Body of pancreas (tissue), 4 donors: Measurements from ENCODE around the gene LARP1B. TPM values are rescaled to one million over a fixed set of nuclear protein-coding genes. Genes with fewer than 3 reads are reported as not detected.
"Not testable (repeated sequence)": the region's sequence is repeated elsewhere in the genome, so short reads cannot be mapped to it uniquely, and the experiment has no call there.

Experiments
- ATAC-seq: fragments of 150-250 bp; one replicate; pipeline ENCODE4 v1.9.1; 2016
- DNase-seq, 4 donors: peaks; one replicate each; pipeline ENCODE4 v3.0.0-alpha.2; 2019
- H3K27ac ChIP-seq, 4 donors: fragments of 200-600 bp; sonication (generic); 1 replicate in 3 of 4; 2 replicates in 1 of 4; pipeline versions ENCODE4 v1.5.1 to v1.6.1; 2016 to 2019; ENCODE audit warnings: mild to moderate bottlenecking in 1 of 4, mixed read lengths in 1 of 4, moderate library complexity in 1 of 4
- H3K27me3 ChIP-seq, 2 donors: fragments of 200-600 bp; sonication (generic); one replicate each; pipeline ENCODE4 v1.6.0; 2016; ENCODE audit warnings: mild to moderate bottlenecking in 1 of 2
- H3K36me3 ChIP-seq, 2 donors: fragments of 200-600 bp; sonication (generic); replicated peaks in 1 of 2; 2 replicates each; pipeline ENCODE4 v1.5.1; 2016; ENCODE audit warnings: low read depth in 2 of 2; ENCODE audit not compliant: insufficient read depth in 1 of 2
- H3K4me1 ChIP-seq: fragments of 200-600 bp; sonication (generic); one replicate; pipeline ENCODE4 v1.6.0; 2016
- H3K4me3 ChIP-seq, 2 donors: fragments of 200-600 bp; sonication (generic); 1 replicate in 1 of 2; 2 replicates in 1 of 2; pipeline ENCODE4 v1.5.1; 2016 to 2019
- H3K9me3 ChIP-seq, 3 donors: fragments of 200-600 bp; sonication (generic); 1 replicate in 2 of 3; 2 replicates in 1 of 3; pipeline ENCODE4 v1.5.1; 2016
- CTCF ChIP-seq, 7 experiments: fragments of 450-650 bp in 4 of 7; fragments of 200-600 bp in 3 of 7; sonication (generic) in 3 of 7; IDR thresholded peaks; one replicate each; pipeline ENCODE4 v1.5.1; 2016 to 2019; ENCODE audit warnings: antibody characterized with exemption in 7 of 7
- POLR2A ChIP-seq, 3 donors: fragments of 450-650 bp; IDR thresholded peaks; one replicate each; pipeline ENCODE4 v1.6.1; 2016; ENCODE audit warnings: antibody characterized with exemption in 3 of 3, mild to moderate bottlenecking in 2 of 3
- WGBS, 2 donors: methylation state at CpG; one replicate each; pipeline ENCODE4 v1.1.5; 2017; 5-methylcytosine and 5-hydroxymethylcytosine counted together
- intact Hi-C: fragments of 100-400 bp; cut with DNase I; formaldehyde crosslinking; loops from one replicate; pipeline ENCODE4 v1.15.1; 2023
- total RNA-seq, 2 donors: library from RNA; depleted of rRNA; stranded (reverse); fragments of >200 nt; gene quantifications; one replicate each; pipeline ENCODE4 v1.1.0, GENCODE V29; 2016

Gene LARP1B
- total RNA-seq, 2 donors from 2014 or later, result 49.8 to 79.8 TPM

DNA sequence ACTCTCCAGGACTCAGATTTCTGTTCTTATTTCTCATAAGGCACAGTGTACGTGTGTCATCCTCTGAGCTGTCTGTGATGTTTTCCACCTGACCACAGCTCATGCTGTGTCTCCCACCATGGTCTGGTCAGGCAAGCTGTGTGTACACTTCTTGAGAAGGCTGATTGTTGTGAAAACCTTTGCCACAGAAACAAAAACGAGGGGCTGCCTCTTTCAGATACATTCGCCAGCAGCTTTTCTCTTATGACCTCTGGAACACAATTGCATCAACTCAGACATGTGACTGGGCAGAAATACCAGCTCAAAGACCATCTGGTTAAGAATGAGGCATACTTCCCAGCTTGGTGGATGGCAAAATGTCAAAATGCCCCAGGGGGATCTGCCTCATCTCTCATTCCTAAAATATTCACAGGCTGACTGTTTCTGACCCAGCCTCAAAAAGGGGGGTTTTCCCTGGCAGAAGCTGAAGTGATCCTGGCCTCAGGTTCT lies 180.4 kb downstream of the LARP1B start:
- intact Hi-C loops, result no loop called here
- no peaks in the 10 kb centered on the region for H3K4me1 ChIP-seq
- DNase-seq, result no peak
- H3K27me3 ChIP-seq, result no peaks in the 10 kb centered on the region
- no peak for TF ChIP-seq POLR2A (IDR thresholded peaks at IDR 0.05)
- TF ChIP-seq CTCF (IDR thresholded peaks at IDR 0.05), result no peak
- H3K4me3 ChIP-seq, result no peak overlapping the region
- ATAC-seq, result no peak
- no peak overlapping the region for H3K27ac ChIP-seq
- 67 to 75% methylated on average over 3 of the region's 3 CpGs for WGBS, 2 donors
- H3K9me3 ChIP-seq, result no peaks in the 10 kb centered on the region
- H3K36me3 ChIP-seq, result no peaks in the 10 kb centered on the region

GRCh38 chr4:128241981-128242380 lies 180.9 kb downstream of the LARP1B start:
- no peak for TF ChIP-seq CTCF (IDR thresholded peaks at IDR 0.05)
- TF ChIP-seq POLR2A (IDR thresholded peaks at IDR 0.05), result no peak
- Histone ChIP-seq H3K4me3 (no peak overlapping the region), H3K27me3 (no peaks in the 10 kb centered on the region), H3K4me1 (no peaks in the 10 kb centered on the region), H3K9me3 (no peaks in the 10 kb centered on the region), H3K27ac (no peak overlapping the region), H3K36me3 (no peaks in the 10 kb centered on the region)
- 92 to 93% methylated on average over 3 of the region's 3 CpGs for WGBS, 2 donors
- intact Hi-C loops, result no loop called here
- DNase-seq (no peak), ATAC-seq (no peak)

GRCh38 chr4:128242601-128243000 lies 181.5 kb downstream of the LARP1B start:
- TF ChIP-seq CTCF (IDR thresholded peaks at IDR 0.05), result no peak
- H3K36me3 ChIP-seq, result no peaks in the 10 kb centered on the region
- intact Hi-C loops, result no loop called here
- no peak overlapping the region for H3K4me3 ChIP-seq
- ATAC-seq, result no peak
- H3K9me3 ChIP-seq, result no peaks in the 10 kb centered on the region
- no peaks in the 10 kb centered on the region for H3K4me1 ChIP-seq
- H3K27me3 ChIP-seq, result no peaks in the 10 kb centered on the region
- H3K27ac ChIP-seq, result no peak overlapping the region
- no peak for DNase-seq
- WGBS, 2 donors, result 95 to 97% methylated on average over 4 of the region's 4 CpGs

DNA sequence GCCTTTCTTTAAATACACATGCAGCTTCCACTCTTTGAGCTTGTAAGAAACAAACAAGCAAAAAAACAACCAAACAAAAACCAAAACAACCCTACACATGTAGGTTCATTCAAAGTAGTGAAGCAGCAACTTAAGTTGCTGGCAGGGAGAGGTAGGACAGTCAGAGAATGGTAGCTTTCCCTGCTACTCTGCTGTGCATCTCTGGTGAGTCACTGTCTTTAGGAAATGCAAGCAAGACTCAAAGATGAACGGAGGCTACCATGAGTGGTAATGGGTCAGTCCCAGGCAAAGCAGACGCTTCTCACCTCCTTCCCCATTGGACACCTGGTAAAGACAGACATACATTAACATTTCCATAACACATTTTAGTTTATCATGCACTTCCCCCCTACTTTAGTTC lies 183.3 kb downstream of the LARP1B start:
- no peaks in the 10 kb centered on the region for H3K27me3 ChIP-seq
- H3K27ac ChIP-seq, result no peak overlapping the region
- H3K9me3 ChIP-seq, result no peaks in the 10 kb centered on the region
- DNase-seq, result no peak
- H3K36me3 ChIP-seq, result no peaks in the 10 kb centered on the region
- no peak for ATAC-seq
- intact Hi-C loops, result no loop called here
- H3K4me3 ChIP-seq, result no peak overlapping the region
- 92 to 98% methylated on average over 2 of the region's 2 CpGs for WGBS, 2 donors
- no peaks in the 10 kb centered on the region for H3K4me1 ChIP-seq
- TF ChIP-seq CTCF (IDR thresholded peaks at IDR 0.05) (no peak), POLR2A (IDR thresholded peaks at IDR 0.05) (no peak)

DNA sequence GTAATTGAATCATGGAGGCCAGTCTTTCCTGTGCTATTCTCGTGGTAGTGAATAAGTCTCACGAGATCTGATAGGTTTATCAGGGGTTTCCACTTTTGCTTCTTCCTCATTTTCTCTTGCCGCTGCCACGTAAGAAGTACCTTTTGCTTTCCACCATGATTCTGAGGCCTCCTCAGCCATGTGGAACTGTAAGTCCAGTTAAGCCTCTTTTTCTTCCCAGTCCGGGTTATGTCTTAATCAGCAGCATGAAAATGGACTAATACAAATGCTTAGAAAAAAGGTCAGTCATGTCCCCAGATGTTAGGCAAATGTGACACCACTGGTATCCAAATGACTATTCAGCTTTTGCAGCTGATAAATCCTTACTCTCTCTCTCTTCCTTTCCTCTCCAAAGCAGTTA lies 184.3 kb downstream of the LARP1B start:
- H3K4me3 ChIP-seq, DNase-seq, H3K9me3 ChIP-seq, ATAC-seq, H3K27ac ChIP-seq, H3K36me3 ChIP-seq, H3K27me3 ChIP-seq, H3K4me1 ChIP-seq, intact Hi-C loops: not testable (repeated sequence)
- 91 to 93% methylated on average over 5 of the region's 5 CpGs for WGBS, 2 donors
